HG03460 (cell line): ENCODE data around the gene KCP.
A peak's percentile ranks its signal among the peaks of the same experiment; 100 is the strongest.

Experiments used
- ATAC-seq: cut with Tn5 transposase; IDR thresholded peaks from one replicate; pipeline ENCODE4 v1.9.1; 2021; ENCODE audit not compliant: unreplicated experiment

The KCP gene

DNA sequence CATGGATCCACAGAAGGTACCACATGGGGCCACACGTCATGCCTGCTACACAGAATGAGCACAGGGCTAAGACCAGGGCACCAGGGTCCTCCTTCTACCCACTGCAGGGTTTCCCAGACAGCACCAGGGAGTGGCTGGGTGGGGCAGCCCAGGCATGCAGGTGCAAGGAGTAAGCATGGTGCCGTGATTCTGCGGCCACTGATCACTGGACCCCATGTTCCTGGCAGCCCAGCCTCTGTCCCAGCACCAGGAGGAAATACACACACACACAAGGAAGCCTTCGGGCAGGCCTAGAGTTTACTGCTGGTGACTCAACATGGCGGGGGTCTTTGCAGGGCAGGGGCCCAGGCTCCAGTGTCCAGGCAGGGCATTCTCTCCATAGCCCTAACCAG, 33.9 kb downstream of the KCP start:
- no peak for ATAC-seq

GRCh38 chr7:128876127-128876526, 34.4 kb downstream of the KCP start:
- no peak for ATAC-seq

DNA sequence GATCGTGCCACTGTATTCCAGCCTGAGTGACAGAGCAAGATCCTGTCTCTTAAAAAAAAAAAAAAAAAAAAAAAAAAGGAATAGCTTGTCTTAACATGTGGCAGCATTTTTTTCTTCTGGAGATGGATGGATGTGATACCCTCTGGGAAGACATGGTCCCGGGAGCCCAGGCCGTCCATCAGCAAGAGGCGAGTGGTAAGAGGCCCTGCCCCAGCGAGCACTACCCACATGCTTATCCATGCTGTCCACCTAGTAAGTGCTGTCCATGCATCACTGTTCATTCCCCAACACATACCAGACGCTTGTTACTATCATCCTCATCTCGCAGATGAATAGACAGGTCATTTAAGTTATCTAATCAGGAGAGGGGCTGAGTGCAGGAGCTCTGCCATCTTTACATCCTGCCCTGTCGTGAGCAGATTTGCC, 35.0 kb downstream of the KCP start:
- no peak for ATAC-seq

DNA sequence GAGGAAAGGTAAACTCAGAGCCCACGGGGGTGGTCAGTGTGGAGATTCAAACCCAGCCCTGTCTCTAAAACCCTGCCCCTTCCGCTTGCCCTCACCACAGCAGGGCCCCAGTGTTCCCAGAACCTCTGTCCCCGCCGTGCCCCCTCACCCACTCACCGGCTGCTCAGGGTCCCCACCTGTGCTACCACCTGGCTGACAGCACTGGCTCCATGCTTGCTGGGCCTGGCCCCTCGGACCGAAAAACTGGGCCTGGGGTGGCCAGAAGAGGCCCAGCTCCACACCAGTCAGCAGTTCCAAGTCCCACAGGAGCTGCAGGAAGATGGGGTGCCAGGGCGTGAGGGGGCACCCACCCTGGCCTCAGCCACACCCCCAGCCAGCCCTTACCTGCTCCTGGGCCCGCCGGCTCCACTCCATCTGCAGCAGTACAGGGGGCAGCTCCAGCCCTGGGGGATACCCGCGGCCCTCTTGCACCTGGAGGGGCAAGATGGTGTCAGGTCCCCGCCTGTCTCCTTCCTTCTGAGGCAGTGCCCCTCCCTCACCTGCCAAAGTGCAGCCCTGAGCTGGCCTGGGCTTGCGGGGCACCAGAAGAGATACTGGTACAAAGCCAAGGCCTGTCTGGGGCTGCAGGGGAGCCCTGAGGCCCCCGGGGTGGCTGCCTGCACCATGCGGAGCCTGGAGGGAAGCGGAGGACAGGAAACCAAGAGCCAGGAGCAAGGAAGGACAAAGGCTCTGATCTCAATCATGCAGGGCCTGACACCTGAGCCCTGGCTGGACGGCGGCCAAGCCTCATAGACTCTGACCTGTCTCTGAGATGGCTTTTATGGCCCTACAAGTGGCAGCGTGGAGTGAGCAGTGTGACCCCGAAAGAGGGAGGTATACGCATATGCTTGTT, 36.1 kb downstream of the KCP start:
- ATAC-seq = no peak

DNA sequence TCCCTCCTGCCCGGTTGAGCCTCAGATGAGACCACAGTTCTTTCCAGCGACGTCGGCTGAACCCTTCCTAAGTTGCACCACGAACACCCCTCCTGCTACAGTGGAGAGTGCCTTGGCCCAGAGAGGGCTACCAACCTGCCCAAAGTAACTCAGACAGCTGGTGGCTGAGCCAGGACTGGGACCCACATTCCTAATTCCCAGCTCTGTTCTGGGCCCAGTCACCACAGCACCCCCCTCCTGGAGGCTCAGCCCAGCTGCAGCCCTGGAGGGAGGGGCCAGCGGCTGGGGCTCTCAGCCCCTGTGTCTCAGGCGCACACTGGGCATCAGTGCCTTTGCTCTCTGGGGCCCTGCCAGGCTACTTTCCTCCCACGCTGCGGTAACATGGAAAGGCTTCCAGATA, 37.3 kb downstream of the KCP start:
- ATAC-seq = no peak

GRCh38 chr7:128872394-128872824, 38.1 kb downstream of the KCP start:
- no peak for ATAC-seq

GRCh38 chr7:128871050-128871449, 39.5 kb downstream of the KCP start:
- no peak for ATAC-seq

- no peak for ATAC-seq
Observed at GRCh38 chr7:128869944-128870285, 40.6 kb downstream of the KCP start.

DNA sequence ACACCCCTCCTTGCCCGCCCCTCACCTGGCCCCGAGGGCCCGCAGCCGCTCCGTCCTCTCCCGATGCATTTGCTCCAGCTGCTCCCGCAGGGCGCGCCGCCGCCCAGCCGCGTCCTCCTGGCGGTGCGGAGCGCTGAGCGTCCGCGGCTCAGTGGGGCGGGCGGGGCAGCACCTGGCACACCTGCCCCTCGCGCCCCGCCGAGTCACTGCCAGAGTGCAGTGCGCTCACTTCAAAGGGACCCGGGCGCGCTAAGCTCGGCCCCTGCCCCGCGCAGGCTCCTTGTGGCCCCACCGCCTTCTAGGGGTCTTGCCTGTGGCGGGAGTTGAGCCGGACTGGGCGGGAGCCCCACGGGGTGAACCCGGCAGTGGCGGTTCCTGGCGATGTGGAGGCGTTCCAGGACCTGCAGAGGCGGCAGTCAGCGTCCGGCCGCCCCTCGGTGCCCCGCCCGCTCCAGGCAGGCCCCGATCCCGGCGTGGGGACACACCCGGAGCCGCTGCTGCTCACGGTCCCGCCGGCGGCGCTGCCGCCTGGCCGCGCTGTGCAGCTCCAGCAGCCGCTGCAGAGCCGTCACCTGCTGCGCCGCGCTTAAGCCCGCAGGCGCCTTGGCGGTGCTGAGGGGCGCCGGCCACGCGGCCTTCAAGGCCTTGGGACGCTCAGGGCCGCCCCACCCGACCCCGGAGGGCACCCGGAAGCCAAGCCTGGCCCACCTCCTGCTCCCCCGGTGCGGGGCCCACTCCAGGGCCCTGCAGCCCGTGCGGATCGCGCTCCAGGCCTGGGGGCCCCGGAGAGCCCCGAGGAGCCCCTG, 41.2 kb downstream of the KCP start:
- ATAC-seq = no peak

- no peak for ATAC-seq
Observed at GRCh38 chr7:128868624-128869137, 41.8 kb downstream of the KCP start.

DNA sequence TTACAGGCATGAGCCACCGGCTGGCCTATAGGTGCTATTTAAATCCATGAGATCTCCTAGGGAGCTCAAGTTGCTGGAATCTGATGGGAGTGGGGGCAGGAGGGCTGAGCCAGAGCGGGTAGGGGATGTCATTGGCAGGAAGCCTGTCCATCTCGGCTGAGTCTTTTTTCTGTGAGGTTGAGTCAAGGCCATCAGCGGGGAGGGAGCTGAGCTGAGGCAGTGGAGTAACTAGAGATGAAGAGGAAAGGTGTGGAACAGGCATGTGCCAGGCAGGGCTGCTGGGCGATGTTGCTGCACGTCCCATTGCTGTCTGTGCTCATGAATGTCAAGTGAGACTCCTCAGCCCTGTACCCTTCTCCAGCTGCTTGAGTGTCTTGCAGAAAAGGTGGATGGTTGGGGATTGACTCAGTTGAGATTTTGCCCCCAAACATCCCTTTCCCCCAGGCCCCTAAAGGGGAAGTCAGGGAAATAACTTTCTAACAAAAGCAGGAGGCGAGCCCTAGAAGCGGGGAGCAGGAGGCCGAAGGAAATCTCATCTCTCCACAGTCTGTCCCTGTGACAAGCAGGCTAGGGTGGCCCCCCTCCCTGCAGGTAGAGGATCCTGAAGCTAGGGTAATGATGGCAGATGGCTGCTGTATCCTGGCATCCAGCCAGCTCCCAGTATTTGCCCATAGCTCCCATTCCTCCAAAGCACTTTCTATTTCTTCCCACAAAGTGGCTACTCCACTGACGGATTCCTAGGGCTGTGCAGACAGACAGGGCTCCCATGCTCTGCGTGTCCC, 42.5 kb downstream of the KCP start:
- no peak for ATAC-seq

DNA sequence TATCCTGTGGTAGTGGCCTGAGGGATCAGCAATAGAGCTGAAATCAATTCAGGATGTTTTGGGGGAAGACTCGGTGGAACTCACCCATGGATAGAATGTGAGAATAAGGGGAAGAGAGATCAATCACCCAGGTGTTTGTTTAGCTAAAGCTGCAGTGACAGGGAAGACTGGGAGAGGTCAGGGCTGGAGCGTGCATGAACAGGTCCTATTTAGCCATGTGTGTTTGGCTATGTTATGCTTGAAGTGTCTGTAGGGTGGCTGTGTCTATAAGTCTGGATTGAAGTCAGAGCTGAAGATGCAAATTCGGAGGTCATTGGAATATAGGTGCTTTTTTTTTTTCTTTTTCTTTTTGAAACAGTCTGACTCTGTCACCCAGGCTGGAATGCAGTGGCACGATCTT, 43.3 kb downstream of the KCP start:
- ATAC-seq = no peak

DNA sequence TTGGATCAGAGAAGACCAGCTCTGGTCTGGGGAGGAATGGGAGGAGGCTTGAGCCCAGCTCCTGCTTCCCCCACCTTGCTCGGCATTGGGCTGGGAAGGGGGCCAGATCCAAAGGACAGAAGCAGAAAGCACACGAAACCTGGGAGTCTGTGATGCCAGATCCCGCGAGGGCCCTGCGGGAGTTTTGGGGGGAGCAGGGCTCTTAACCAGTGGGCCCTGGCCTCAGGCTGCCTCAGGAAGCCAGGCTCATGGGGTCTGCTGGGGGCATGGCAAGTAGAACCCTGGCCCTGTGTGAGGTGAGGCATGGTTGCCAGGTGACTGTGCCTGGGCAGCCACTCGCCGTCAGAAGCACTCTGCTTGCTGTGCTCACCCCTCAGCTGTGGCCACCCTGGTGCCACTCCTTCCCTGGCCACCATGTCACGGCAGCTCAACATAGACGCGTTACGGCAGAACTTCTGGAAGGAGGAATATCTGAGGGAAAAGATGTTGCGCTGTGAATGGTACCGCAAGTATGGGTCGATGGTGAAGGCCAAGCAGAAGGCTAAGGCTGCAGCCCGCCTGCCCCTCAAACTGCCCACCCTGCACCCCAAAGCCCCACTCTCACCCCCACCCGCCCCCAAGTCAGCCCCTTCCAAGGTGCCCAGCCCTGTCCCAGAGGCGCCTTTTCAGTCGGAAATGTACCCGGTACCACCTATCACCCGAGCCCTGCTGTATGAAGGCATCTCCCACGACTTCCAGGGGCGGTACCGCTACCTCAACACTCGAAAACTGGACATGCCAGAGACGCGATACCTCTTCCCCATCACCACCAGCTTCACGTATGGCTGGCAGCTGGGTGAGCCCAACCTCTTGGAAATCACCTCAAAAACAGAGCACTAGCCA, 44.3 kb downstream of the KCP start:
- ATAC-seq = no peak

DNA sequence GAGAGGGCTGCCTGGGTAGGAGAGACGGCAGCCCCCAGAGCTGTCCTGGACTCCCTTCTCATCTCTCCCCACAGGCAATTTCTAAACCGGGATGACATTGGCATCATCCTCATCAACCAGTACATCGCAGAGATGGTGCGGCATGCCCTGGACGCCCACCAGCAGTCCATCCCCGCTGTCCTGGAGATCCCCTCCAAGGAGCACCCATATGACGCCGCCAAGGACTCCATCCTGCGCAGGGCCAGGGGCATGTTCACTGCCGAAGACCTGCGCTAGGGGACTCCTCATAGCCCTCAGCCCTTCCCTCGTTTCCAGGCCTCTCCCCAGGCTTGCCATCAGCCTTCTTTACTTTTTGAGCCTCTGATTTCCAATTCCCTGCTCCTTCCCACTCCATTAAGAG, 45.2 kb downstream of the KCP start:
- no peak for ATAC-seq

DNA sequence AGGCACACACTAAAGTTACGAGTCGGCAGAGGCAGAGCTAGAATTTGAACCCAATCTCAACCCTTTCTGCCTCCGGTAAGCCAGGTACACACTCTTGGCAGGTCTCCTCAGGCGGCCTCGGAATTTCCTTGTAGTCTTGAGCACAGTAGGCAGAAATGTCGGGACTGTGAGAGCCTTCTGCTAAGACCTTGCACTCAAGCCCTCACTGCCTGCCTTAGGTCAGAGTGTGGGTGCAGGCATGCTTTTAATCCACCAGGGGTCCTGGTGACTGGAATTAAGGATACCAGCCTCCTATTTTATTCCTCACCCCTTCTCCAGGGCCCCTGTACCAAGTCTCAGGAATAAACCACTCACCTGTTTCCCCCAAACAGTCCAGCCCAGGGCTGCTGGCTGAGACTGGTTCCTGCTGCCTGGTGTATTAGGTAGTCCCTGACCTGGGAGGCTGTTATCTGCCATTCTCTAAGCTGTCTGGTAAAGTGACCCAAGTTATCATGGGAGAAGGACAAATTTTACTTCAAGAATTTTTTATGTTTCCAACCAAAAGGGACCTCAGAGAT, 47.0 kb downstream of the KCP start:
- peak; percentile 39 for ATAC-seq

DNA sequence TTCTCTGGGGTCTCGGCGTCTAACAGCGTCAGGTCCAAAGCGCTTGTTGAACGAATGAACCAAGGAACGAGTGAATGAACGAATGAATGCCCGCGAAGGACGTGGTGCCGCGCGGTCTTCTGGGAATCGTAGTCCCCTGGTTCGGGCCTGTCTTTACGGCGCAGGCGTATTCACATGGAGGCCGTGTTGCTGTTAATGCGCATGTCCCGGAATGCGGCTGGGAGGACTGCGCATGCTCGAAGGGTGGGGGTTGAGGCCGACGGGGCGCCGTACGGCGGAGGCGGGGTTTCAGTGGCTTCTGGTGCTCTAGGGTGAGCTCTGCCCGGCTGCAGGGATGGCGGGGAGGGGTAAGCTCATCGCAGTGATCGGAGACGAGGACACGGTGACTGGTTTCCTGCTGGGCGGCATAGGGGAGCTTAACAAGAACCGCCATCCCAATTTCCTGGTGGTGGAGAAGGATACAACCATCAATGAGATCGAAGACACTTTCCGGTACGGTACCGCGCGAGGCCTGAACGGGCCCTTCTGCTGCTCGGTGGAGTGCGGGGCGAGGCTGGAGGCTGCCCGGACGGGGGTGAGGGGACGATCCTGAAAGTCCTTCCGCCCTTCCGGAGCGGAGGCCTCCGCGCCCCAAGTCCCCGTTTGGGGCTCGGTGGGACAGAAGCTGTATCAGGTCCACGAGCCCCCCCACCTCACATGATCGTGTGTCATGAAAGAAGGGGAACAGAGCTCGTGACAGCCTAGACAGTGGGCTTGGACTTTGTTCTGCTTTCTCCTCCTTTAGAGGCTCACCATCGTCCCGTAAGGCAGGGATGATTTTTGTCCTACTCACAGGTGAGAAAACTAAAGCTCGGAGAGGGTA, 47.7 kb downstream of the KCP start, which contains the start of gene ATP6V1F:
Gene ATP6V1F (plus strand): TSS at position 286 of the 862 bp plus-strand sequence. CDS start 49 bp downstream, at position 335.
- peak; percentile 83 for ATAC-seq

DNA sequence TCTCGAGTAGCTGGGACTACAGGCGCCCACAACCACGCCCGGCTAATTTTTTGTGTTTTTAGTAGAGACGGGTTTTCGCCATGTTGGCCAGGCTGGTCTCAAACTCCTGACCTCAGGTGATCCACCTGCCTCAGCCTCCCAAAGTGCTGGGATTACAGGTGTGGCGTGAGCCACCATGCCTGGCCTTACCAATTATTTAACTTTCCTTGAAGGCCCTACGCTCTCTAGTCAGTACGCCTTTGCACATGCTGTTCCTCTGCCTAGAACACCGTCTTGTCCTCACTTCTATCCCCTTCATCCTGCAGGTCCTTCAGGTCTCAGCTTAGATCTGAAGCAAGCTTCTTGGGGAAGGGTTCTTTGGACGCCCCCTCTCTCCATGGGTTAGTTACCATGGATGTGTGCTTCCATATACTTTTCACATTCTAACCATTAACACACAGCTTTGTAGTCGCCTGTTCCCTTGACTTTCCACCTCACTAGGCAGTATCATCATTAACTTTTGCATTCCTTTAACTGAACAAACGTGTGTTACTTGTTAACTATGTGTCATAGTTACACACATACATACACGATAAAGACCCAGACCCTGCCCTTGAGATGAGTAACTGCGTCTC, 48.4 kb downstream of the KCP start:
- no peak for ATAC-seq
